ENCODE measurements around the gene VCP.

The VCP gene

GRCh38 chr9:35103660-35104191 lies 31.3 kb upstream of the VCP start:
- no peak for DNase-seq (ENCODE audit: low read depth)

- DNase-seq (ENCODE audit: low read depth): peak; percentile 86
Measured at GRCh38 chr9:35102769-35103659, 30.6 kb upstream of the VCP start, which contains the start of gene STOML2. Gene STOML2 (minus strand): TSS chr9:35103131. CDS start chr9:35103094, 37 bp downstream.

GRCh38 chr9:35102465-35102768 lies 30.0 kb upstream of the VCP start:
- DNase-seq (ENCODE audit: low read depth): no peak

GRCh38 chr9:35097573-35097972 lies 25.1 kb upstream of the VCP start:
- no peak for DNase-seq (ENCODE audit: low read depth)

GRCh38 chr9:35096035-35096849 lies 23.8 kb upstream of the VCP start, which contains the start of gene PIGO:
Gene PIGO (minus strand): TSS chr9:35096591. CDS start chr9:35095565, 1,026 bp downstream.
- peak; percentile 82 for DNase-seq (ENCODE audit: low read depth)

GRCh38 chr9:35091536-35091935 lies 19.1 kb upstream of the VCP start:
- no peak for DNase-seq (ENCODE audit: low read depth)

- no peak for DNase-seq (ENCODE audit: low read depth)
Measured at GRCh38 chr9:35089434-35089833, 17.0 kb upstream of the VCP start.

GRCh38 chr9:35085078-35085477 lies 12.7 kb upstream of the VCP start:
- no peak for DNase-seq (ENCODE audit: low read depth)

GRCh38 chr9:35079426-35080341 lies 7.3 kb upstream of the VCP start, which contains the start of gene FANCG:
Gene FANCG (minus strand): TSS chr9:35079942. CDS start chr9:35079524, 418 bp downstream.
- DNase-seq (ENCODE audit: low read depth): peak; percentile 71

GRCh38 chr9:35079041-35079425 lies 6.6 kb upstream of the VCP start:
- no peak for DNase-seq (ENCODE audit: low read depth)

GRCh38 chr9:35078066-35078465 lies 5.6 kb upstream of the VCP start:
- DNase-seq (ENCODE audit: low read depth): no peak

GRCh38 chr9:35076848-35077247 lies 4.4 kb upstream of the VCP start:
- no peak for DNase-seq (ENCODE audit: low read depth)

GRCh38 chr9:35075358-35075757 lies 2.9 kb upstream of the VCP start:
- no peak for DNase-seq (ENCODE audit: low read depth)

GRCh38 chr9:35074791-35075190 lies 2.4 kb upstream of the VCP start:
- no peak for DNase-seq (ENCODE audit: low read depth)

- DNase-seq (ENCODE audit: low read depth): no peak
Measured at GRCh38 chr9:35074141-35074540, 1.7 kb upstream of the VCP start.

GRCh38 chr9:35073279-35073612 lies 821 bp upstream of the VCP start:
- no peak for DNase-seq (ENCODE audit: low read depth)

GRCh38 chr9:35071814-35072460 lies 488 bp downstream of the VCP start:
- peak; percentile 57 for DNase-seq (ENCODE audit: low read depth)

GRCh38 chr9:35070823-35071813 lies 1.3 kb downstream of the VCP start:
- no peak for DNase-seq (ENCODE audit: low read depth)

- DNase-seq (ENCODE audit: low read depth): no peak
Measured at GRCh38 chr9:35069020-35069419, 3.4 kb downstream of the VCP start.

GRCh38 chr9:35067056-35067455 lies 5.4 kb downstream of the VCP start:
- DNase-seq (ENCODE audit: low read depth): no peak

Data from stimulated activated CD8-positive, alpha-beta memory T cell treated with anti-CD3 and anti-CD28 coated beads, Interleukin-4, amount 100 ng/mL, for 24 hours (primary cell).